Measurements from ENCODE around the gene TSPAN14.

- no peak for TF ChIP-seq CTCF (IDR thresholded peaks at IDR 0.05)
- TF ChIP-seq POLR2A (IDR thresholded peaks at IDR 0.05): no peak
These were observed 50.9 kb downstream of the TSPAN14 start for GRCh38 chr10:80504897-80505465.
